Measurements from ENCODE around the gene C14orf132. TPM values are rescaled to one million over a fixed set of nuclear protein-coding genes. Genes with fewer than 3 reads are reported as not detected.

The C14orf132 gene
- total and polyA plus RNA-seq, 9 donors: 3.9 to 20.3 (median 7.7) TPM

DNA sequence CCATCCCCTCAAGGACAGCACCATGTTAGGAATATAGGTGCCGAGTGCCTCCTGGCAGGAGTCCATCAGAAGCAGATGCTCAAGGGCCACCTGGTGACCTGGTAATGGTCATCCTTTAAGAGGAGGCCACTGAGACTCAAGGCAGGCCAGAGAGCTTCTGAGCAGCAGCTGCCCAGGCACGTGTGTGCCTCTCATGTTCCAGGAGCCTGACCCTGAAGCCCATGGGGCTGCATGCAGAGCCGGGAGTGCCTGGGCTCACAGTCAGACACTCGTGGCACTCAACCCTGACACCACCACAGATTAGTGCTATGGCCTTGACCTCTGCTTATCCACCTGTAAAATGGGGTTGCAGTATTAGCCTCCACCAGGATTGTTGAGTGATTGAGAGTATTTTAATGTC lies 45.6 kb downstream of the C14orf132 start:
- H3K36me3 ChIP-seq: no peaks in the 10 kb centered on the region
- 53 to 63% (median 55%) methylated on average over 4 of the region's 4 CpGs for WGBS, 3 donors
- H3K27ac ChIP-seq: no peak overlapping the region
- TF ChIP-seq POLR2A (IDR thresholded peaks at IDR 0.05) (no peak), EP300 (IDR thresholded peaks at IDR 0.05) (no peak), CTCF (IDR thresholded peaks at IDR 0.05) (no peak)
- H3K4me3 ChIP-seq: no peak overlapping the region
- H3K27me3 ChIP-seq: no peaks in the 10 kb centered on the region
- no peaks in the 10 kb centered on the region for H3K9me3 ChIP-seq
- intact Hi-C loops (cut with DNase I): loop anchor here in 1 of 4 donors (5.0 kb wide), 1 partner anchor 323 kb away; no protein-coding TSS in a partner anchor
- no peak for DNase-seq
- H3K4me1 ChIP-seq (ENCODE audit: insufficient read depth): no peaks in the 10 kb centered on the region

DNA sequence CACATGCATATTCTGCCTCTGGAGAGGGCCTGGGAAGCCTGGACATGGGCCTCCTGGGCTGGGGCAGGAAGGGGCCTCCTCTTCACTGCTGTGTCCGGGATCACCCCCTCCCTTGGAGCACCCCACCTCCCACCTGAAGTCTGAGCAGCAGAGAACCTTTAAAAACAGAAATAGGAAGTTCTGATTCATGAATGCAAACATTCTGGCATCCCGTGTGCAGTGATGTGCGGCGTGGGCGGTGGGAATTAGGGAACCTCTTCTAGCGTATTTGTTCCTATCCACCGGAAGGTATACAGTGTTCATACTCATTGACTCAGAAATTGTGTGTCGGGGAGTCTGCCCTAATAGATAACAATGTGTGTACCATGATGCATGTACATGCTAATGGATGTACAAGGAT lies 46.2 kb downstream of the C14orf132 start:
- Histone ChIP-seq H3K27ac (no peak overlapping the region), H3K36me3 (no peaks in the 10 kb centered on the region), H3K9me3 (no peaks in the 10 kb centered on the region), H3K27me3 (no peaks in the 10 kb centered on the region), H3K4me3 (no peak overlapping the region), H3K4me1 (ENCODE audit: insufficient read depth) (peaks cover 1% of the 10 kb centered on the region)
- intact Hi-C loops (cut with DNase I): loop anchor here in 1 of 4 donors (5.0 kb wide), 1 partner anchor 322 kb away; no protein-coding TSS in a partner anchor
- WGBS, 3 donors: 90 to 93% (median 91%) methylated on average over 8 of the region's 8 CpGs
- DNase-seq: no peak
- TF ChIP-seq POLR2A (IDR thresholded peaks at IDR 0.05) (no peak), CTCF (IDR thresholded peaks at IDR 0.05) (no peak), EP300 (IDR thresholded peaks at IDR 0.05) (no peak)

DNA sequence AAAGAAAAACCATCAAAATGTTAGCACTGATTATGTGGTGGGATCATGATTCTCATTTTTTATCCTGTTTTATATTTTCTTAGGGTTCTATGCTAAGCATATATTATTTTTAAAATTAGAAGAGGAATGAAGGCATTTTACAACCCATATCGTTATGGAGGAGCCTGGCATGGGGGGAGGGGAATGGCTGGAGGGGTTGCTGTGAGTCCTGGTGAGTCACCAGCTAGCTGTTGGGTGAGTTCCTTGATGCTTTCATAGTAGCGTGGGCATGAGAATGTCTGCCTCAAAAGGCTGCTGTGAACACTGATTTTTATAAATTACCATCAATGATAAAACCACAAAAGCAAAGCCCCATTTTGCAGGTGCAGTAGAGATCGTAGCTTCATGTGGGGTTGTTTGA lies 46.9 kb downstream of the C14orf132 start:
- no peak overlapping the region for H3K4me3 ChIP-seq
- DNase-seq: no peak
- H3K4me1 ChIP-seq (ENCODE audit: insufficient read depth): peaks cover 3% of the 10 kb centered on the region
- no peaks in the 10 kb centered on the region for H3K27me3 ChIP-seq
- intact Hi-C loops (cut with DNase I): loop anchor here in 1 of 4 donors (5.0 kb wide), 1 partner anchor 321 kb away; no protein-coding TSS in a partner anchor
- no peaks in the 10 kb centered on the region for H3K36me3 ChIP-seq
- TF ChIP-seq POLR2A (IDR thresholded peaks at IDR 0.05) (no peak), CTCF (IDR thresholded peaks at IDR 0.05) (no peak), EP300 (IDR thresholded peaks at IDR 0.05) (no peak)
- H3K9me3 ChIP-seq: no peaks in the 10 kb centered on the region
- H3K27ac ChIP-seq: no peak overlapping the region
- 71 to 74% (median 72%) methylated on average over 3 of the region's 3 CpGs for WGBS, 3 donors

DNA sequence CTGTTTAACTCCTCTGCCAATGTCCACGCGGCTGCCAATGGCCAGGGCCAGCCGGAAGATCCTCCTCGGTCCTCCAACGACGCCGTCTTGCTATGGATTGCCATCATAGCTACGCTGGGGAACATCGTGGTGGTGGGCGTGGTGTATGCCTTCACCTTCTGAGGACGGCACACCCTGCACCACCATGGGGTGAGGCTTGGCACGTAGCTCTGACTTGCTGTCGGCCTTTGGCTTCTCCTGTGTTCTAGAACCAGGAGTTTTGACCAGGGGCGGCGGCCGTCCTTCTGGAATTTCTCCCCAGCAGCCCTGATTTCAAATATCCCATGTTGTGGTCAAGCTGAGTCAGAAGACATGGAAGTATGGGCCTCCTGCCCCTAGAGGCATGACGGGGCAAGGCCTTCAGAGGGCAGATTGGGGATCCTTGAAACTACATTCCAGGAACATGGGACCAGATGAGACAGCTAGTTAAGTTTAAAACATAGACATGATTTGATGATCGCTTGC lies 47.5 kb downstream of the C14orf132 start:
- intact Hi-C loops (cut with DNase I): loop anchor here in 1 of 4 donors (5.0 kb wide), 1 partner anchor 321 kb away; no protein-coding TSS in a partner anchor

More for the DNA sequence above, 47.5 kb downstream of the C14orf132 start:
- Histone ChIP-seq H3K27ac (no peak overlapping the region), H3K36me3 (no peaks in the 10 kb centered on the region), H3K9me3 (no peaks in the 10 kb centered on the region), H3K4me1 (ENCODE audit: insufficient read depth) (peaks cover 3% of the 10 kb centered on the region), H3K27me3 (no peaks in the 10 kb centered on the region), H3K4me3 (no peak overlapping the region)
- WGBS, 3 donors: 95 to 97% (median 95%) methylated on average over 18 of the region's 18 CpGs
- TF ChIP-seq CTCF (IDR thresholded peaks at IDR 0.05) (no peak), POLR2A (IDR thresholded peaks at IDR 0.05) (no peak), EP300 (IDR thresholded peaks at IDR 0.05) (no peak)
- DNase-seq: no peak
